Measurements from ENCODE around the gene POLR3E.

POLR3E gene

GRCh38 chr16:22291020-22291419 is 6.2 kb upstream of the POLR3E start:
- no peak overlapping the region for H3K4me3 ChIP-seq (ENCODE audit: low read depth, low read length)
- DNase-seq (ENCODE audit: low read depth): no peak
- TF ChIP-seq CTCF (IDR thresholded peaks at IDR 0.05; ENCODE audit: low read depth, low read length, missing control alignments): no peak

DNA sequence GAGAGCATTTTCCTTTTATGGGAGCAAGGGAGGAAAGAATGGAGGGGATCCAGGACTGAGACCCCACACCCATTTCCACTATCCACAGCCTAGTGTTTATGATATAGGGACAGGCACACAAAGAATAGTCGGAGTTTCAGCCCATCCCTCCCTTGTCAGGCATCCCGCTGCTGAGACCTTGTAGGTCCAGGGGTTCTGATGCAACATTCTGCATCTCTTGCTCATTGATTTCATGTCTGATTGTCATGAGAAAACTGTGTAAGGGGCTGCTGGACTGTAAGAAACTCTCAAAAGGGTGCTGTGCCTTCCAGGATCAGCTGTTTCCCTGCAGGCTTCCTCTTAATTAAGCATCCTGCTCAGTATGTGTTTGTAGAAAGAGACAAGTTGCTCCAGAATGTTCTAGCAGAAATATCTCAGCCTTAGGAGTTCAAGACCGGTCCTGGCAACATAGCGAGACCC is 5.3 kb upstream of the POLR3E start:
- TF ChIP-seq CTCF (IDR thresholded peaks at IDR 0.05; ENCODE audit: low read depth, low read length, missing control alignments): no peak
- H3K4me3 ChIP-seq (ENCODE audit: low read depth, low read length): no peak overlapping the region
- no peak for DNase-seq (ENCODE audit: low read depth)

- DNase-seq (ENCODE audit: low read depth): no peak
- no peak overlapping the region for H3K4me3 ChIP-seq (ENCODE audit: low read depth, low read length)
- TF ChIP-seq CTCF (IDR thresholded peaks at IDR 0.05; ENCODE audit: low read depth, low read length, missing control alignments): no peak
These were observed 4.9 kb upstream of the POLR3E start for GRCh38 chr16:22292320-22292719.

DNA sequence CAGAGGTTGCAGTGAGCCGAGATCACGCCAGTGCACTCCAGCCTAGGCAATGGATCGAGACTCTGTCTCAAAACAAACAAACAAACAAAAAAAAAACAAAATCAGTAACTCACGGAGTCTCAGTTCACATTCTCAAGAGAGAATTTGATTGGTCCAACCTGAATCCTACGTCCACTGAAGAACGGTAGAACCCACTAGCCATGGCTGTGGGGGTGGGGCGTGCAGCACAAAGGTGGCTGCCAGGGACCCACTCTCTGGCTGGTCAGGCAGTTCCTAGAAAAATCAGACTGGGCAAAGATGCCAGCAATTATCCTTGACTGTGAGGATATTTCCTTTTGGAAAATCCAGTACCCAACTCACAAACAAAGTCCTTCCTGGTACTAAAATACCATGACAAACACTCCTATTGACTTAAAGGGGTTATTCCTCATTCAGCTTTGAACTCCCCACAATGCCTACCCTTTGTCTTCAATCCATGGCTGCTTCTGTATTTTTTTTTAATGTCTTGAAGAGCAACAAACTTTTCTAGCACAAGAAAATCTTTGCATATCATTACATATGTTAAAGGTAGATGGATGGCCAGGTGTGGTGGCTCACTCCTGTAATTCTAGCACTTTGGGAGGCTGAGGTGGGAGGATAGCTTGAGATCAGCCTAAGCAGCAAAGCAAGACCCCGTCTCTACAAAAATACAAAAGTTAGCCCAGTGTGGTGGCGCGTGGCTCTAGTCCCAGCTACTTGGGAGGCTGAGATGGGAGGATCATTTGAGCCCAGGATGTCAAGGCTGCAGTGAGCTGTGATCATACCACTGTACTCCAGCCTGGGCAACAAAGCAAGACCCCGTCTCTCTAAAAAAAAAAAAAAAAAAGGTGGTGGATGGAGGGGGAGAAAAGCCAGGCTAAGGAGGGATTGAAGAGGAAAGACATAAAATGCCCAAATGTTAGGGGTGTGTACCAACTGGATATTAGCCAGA is 3.8 kb upstream of the POLR3E start:
- no peak for DNase-seq (ENCODE audit: low read depth)
- TF ChIP-seq CTCF (IDR thresholded peaks at IDR 0.05; ENCODE audit: low read depth, low read length, missing control alignments): no peak
- H3K4me3 ChIP-seq (ENCODE audit: low read depth, low read length): no peak overlapping the region

DNA sequence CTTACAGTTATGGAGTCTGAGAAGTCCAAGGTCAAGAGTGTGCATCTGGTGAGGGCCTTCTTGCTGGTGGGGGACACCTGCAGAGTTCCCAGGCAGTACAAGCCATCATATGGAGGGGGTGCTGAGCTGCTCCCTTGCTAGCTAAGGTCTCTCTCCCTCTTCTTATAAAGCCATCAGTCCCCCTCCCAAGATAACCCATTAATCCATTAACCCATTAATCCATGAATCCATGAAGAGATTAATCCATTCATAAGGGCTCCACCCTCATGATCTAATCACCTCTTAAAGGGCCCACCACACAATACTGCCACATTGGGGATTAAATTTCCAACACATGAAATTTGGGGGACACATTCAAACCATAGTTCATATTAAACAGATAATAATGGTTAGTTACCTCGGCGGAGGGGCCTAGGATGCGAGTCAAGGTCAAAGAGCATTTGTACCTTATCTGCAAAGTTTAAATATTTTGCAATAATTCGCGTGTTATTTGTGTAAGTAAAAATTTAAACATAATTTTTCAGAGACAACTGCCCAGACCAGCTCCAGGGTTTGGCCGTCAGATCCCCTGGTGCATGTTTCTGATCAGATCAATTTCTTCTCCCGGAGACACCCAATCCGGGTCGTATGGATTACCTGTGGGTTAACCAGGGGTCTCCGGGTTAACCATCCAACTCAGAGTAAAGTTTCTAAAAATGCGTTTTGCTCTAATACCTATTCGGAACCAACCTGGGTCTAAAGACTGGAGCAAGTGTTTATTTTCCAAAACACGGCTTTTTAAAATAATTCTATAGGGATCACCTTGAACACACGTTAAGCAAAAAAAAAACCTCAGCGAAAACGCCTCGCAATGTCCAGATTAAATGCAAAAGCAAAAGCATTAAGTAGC is 740 bp upstream of the POLR3E start:
- no peak for DNase-seq (ENCODE audit: low read depth)
- no peak for TF ChIP-seq CTCF (IDR thresholded peaks at IDR 0.05; ENCODE audit: low read depth, low read length, missing control alignments)
- H3K4me3 ChIP-seq (ENCODE audit: low read depth, low read length): peak overlapping the region; percentile 76

GRCh38 chr16:22297871-22298733 is 893 bp downstream of the POLR3E start:
- peak; percentile 85 for DNase-seq (ENCODE audit: low read depth)
- no peak for TF ChIP-seq CTCF (IDR thresholded peaks at IDR 0.05; ENCODE audit: low read depth, low read length, missing control alignments)
- peak overlapping the region; percentile 84 for H3K4me3 ChIP-seq (ENCODE audit: low read depth, low read length)
